H1 (cell line): ENCODE results near the gene CIBAR2. TPM values are rescaled to one million over a fixed set of nuclear protein-coding genes. Genes with fewer than 3 reads are reported as not detected.

ENCODE experiments used
- CEBPB ChIP-seq: IDR thresholded peaks from 2 replicates; pipeline ENCODE4 v1.6.1; 2012; ENCODE audit warnings: low read depth, low read length
- CREB1 ChIP-seq: IDR thresholded peaks from 2 replicates; pipeline ENCODE4 v1.6.1; 2012; ENCODE audit warnings: inconsistent platforms
- MAFK ChIP-seq: IDR thresholded peaks from 2 replicates; pipeline ENCODE4 v1.6.1; 2012; ENCODE audit warnings: low read depth, mild to moderate bottlenecking, improper control_type of control experiment, low read length
- NRF1 ChIP-seq: IDR thresholded peaks from 2 replicates; pipeline ENCODE4 v1.6.1; 2011; ENCODE audit warnings: mild to moderate bottlenecking, low read depth, low read length, improper control_type of control experiment
- PHF8 ChIP-seq: fragments of 200-600 bp; sonication (generic); conservative IDR thresholded peaks from 2 replicates; pipeline ENCODE4 v1.7.1; 2012; ENCODE audit warnings: low read depth, mild to moderate bottlenecking, inconsistent platforms, low read length, moderate library complexity
- SIX5 ChIP-seq: IDR thresholded peaks from 2 replicates; pipeline ENCODE4 v1.6.1; 2011; ENCODE audit warnings: mild to moderate bottlenecking, low read depth, low read length
- SP2 ChIP-seq: IDR thresholded peaks from 2 replicates; pipeline ENCODE4 v1.6.1; 2012; ENCODE audit warnings: mild to moderate bottlenecking, low read length, inconsistent platforms
- SUZ12 ChIP-seq: fragments of 200-600 bp; sonication (generic); IDR thresholded peaks from 2 replicates; pipeline ENCODE4 v1.6.1; 2012; ENCODE audit warnings: mild to moderate bottlenecking, inconsistent platforms, low read length, moderate library complexity, mixed read lengths
- TAF7 ChIP-seq: optimal IDR thresholded peaks from 2 replicates; pipeline ENCODE3; 2011; ENCODE audit warnings: low read depth, mild to moderate bottlenecking, inconsistent platforms, low read length, moderate library complexity, borderline replicate concordance
- ZNF274 ChIP-seq: IDR thresholded peaks from 2 replicates; pipeline ENCODE4 v1.7.0; 2012; ENCODE audit warnings: low read length, borderline replicate concordance; ENCODE audit errors: extremely low read depth
- polyA plus RNA-seq, 7 experiments: library from polyadenylated mRNA; depleted of rRNA in 3 of 7; stranded (reverse) in 5 of 7; unstranded in 2 of 7; fragments of >200 nt in 5 of 7; fragments of 200-250 nt in 2 of 7; gene quantifications; 1 replicate in 5 of 7; 2 replicates in 1 of 7; 4 replicates in 1 of 7; pipeline versions ENCODE4 v1.2.1 to v1.2.3, GENCODE V29; 2011 to 2013; ENCODE audit warnings: missing spikeins in 2 of 7, mixed read lengths in 2 of 7
- total RNA-seq: library from RNA; stranded (reverse); fragmentation: NEBNext Ultra II Directional; extraction: Animal tissue kit (Norgen Biotek cat#: 25700); gene quantifications from 2 replicates; pipeline ENCODE4 v1.2.1, GENCODE V29; 2021
- TF ChIP-seq, protein P1 (sequence below): fragments of 300-600 bp; sonication (generic); IDR thresholded peaks from 2 replicates; pipeline ENCODE4 v1.7.1; 2012; ENCODE audit warnings: low read length, moderate library complexity, mild to moderate bottlenecking, inconsistent platforms; ENCODE audit not compliant: insufficient replicate concordance

The CIBAR2 gene
- total and polyA plus RNA-seq, 2 of the 8 experiments (the other 6 are each of a cell fraction or from before 2014, with no cell fraction given) = 0.18 TPM; not detected in 1

DNA sequence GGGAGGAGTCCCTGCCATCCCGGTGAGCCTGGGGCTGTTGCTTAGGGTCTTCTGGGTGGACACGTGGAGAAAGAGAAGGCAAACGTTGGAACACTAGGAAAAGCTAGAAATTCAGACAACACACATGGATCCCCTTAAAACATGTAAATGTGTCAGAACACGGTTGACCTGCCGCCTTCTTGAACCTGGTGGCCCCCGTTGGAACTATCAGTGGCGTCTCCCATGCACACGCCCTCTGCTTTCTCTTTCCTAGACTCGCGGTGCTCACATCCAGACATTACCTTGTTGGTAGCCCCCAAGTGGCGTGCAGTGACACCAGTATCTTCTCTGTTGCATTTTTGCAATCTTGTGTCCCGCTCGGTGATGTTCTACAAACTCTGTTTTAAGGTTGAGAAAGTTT is 18.6 kb downstream of the CIBAR2 start (continued):
- TF ChIP-seq, protein P1, sequence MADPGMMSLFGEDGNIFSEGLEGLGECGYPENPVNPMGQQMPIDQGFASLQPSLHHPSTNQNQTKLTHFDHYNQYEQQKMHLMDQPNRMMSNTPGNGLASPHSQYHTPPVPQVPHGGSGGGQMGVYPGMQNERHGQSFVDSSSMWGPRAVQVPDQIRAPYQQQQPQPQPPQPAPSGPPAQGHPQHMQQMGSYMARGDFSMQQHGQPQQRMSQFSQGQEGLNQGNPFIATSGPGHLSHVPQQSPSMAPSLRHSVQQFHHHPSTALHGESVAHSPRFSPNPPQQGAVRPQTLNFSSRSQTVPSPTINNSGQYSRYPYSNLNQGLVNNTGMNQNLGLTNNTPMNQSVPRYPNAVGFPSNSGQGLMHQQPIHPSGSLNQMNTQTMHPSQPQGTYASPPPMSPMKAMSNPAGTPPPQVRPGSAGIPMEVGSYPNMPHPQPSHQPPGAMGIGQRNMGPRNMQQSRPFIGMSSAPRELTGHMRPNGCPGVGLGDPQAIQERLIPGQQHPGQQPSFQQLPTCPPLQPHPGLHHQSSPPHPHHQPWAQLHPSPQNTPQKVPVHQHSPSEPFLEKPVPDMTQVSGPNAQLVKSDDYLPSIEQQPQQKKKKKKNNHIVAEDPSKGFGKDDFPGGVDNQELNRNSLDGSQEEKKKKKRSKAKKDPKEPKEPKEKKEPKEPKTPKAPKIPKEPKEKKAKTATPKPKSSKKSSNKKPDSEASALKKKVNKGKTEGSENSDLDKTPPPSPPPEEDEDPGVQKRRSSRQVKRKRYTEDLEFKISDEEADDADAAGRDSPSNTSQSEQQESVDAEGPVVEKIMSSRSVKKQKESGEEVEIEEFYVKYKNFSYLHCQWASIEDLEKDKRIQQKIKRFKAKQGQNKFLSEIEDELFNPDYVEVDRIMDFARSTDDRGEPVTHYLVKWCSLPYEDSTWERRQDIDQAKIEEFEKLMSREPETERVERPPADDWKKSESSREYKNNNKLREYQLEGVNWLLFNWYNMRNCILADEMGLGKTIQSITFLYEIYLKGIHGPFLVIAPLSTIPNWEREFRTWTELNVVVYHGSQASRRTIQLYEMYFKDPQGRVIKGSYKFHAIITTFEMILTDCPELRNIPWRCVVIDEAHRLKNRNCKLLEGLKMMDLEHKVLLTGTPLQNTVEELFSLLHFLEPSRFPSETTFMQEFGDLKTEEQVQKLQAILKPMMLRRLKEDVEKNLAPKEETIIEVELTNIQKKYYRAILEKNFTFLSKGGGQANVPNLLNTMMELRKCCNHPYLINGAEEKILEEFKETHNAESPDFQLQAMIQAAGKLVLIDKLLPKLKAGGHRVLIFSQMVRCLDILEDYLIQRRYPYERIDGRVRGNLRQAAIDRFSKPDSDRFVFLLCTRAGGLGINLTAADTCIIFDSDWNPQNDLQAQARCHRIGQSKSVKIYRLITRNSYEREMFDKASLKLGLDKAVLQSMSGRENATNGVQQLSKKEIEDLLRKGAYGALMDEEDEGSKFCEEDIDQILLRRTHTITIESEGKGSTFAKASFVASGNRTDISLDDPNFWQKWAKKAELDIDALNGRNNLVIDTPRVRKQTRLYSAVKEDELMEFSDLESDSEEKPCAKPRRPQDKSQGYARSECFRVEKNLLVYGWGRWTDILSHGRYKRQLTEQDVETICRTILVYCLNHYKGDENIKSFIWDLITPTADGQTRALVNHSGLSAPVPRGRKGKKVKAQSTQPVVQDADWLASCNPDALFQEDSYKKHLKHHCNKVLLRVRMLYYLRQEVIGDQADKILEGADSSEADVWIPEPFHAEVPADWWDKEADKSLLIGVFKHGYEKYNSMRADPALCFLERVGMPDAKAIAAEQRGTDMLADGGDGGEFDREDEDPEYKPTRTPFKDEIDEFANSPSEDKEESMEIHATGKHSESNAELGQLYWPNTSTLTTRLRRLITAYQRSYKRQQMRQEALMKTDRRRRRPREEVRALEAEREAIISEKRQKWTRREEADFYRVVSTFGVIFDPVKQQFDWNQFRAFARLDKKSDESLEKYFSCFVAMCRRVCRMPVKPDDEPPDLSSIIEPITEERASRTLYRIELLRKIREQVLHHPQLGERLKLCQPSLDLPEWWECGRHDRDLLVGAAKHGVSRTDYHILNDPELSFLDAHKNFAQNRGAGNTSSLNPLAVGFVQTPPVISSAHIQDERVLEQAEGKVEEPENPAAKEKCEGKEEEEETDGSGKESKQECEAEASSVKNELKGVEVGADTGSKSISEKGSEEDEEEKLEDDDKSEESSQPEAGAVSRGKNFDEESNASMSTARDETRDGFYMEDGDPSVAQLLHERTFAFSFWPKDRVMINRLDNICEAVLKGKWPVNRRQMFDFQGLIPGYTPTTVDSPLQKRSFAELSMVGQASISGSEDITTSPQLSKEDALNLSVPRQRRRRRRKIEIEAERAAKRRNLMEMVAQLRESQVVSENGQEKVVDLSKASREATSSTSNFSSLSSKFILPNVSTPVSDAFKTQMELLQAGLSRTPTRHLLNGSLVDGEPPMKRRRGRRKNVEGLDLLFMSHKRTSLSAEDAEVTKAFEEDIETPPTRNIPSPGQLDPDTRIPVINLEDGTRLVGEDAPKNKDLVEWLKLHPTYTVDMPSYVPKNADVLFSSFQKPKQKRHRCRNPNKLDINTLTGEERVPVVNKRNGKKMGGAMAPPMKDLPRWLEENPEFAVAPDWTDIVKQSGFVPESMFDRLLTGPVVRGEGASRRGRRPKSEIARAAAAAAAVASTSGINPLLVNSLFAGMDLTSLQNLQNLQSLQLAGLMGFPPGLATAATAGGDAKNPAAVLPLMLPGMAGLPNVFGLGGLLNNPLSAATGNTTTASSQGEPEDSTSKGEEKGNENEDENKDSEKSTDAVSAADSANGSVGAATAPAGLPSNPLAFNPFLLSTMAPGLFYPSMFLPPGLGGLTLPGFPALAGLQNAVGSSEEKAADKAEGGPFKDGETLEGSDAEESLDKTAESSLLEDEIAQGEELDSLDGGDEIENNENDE = no peak
- TF ChIP-seq TAF7 (no peak), CEBPB (no peak), SP2 (no peak), PHF8 (no peak), SUZ12 (no peak), MAFK (no peak), SIX5 (no peak), NRF1 (no peak), ZNF274 (no peak), CREB1 (no peak)
